Stimulated activated CD4-positive, alpha-beta T cell treated with anti-CD3 and anti-CD28 coated beads, TNF-alpha, amount 100 ng/mL, for 4 hours (primary cell): ENCODE measurements around the gene ARHGAP21.
"Not testable (repeated sequence)": the region's sequence is repeated elsewhere in the genome, so short reads cannot be mapped to it uniquely, and the experiment has no call there.

Experiments
- DNase-seq, 3 experiments: peaks; one replicate each; pipeline ENCODE4 v3.0.0-alpha.2; 2020; ENCODE audit warnings: low read depth in 3 of 3

The ARHGAP21 gene

GRCh38 chr10:24625778-24626177, 97.9 kb downstream of the ARHGAP21 start:
- DNase-seq = no peak

DNA sequence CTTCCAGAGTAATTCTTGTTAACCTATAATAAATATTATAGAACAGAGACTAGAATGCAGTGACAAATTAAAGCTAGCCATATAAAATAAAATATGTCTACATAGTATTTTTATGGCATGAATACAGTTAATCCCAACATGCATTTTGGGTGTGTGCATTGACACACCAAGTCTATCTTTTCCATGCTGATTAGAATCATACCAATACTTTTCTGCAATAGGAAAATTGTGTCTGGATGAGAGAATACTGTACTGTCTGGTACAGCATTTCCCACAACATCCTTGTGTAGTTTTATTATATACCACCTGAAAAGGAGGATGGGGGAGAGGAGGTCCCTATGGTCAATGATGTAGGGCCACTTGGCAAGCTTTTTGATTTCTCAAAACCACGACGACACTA, 100.3 kb downstream of the ARHGAP21 start:
- no peak for DNase-seq

- DNase-seq = no peak
These were observed 100.8 kb downstream of the ARHGAP21 start for GRCh38 chr10:24622781-24623301.

DNA sequence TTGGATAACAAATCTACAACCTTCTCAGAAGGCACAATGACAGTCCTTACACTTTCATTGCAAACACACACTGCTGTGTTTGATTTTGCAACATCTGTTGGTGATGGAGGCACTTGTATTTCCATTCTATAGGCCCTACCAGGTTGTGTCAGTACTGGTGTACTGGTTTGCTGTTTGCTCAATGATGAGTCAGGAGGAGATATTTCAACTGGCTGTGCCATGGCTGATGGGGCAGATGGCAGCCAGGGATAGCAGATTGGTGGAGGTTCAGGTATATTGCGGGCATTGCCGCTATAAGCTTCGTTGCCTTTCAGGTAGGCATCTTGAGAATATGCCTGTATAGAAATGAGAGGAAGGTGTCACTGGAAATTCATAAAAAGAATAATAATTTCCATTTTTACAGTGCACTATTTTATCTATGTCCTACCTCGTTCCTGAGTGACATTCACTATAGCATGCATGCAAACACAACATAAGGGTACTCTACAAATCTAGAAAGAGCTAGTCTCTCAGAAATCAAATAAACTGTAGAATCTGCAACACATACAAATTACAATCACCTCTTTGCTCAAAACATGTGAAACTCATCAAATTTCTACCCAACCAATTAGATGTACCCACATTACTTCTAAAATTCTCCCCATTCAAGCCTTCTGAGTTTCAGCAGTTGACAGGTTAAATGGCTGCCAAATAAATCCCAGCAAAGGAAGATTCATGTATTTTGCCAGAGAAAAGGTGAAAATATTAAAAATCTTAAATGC, 102.5 kb downstream of the ARHGAP21 start:
- not testable (repeated sequence) for DNase-seq

GRCh38 chr10:24619994-24620310, 103.7 kb downstream of the ARHGAP21 start:
- not testable (repeated sequence) for DNase-seq

DNA sequence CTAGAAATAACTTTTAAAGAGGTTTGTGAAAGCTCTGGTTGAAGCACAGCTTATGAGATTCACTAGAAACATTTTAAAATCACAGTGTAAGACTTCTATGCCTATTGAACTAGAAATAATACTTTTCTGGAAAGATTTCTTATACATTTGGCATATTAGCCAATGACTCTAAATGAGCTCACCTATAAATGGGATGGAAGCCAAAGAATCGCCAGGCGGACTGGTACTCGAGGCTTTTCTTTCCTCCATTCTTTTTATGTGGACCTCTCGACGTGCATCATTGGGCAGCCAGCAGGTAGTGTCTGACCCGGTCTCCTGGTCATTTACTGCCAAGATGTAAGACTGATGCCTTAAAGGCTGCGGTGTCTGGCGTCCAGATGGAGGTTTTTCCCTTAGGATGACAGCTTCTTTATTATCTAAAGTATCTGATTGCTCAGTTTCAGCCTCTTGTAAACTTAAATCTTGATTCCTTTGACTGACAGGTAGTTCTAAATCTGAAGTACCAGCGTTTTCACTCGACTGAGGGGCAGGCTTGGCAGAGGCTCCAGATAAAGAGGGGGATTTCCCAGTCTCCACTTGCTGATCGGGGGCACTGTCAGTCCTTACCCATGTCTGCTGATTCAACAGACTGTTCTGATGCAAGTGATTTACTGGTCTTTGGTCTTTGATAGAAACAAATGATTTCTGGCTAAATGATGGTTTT, 104.2 kb downstream of the ARHGAP21 start:
- not testable (repeated sequence) for DNase-seq

DNA sequence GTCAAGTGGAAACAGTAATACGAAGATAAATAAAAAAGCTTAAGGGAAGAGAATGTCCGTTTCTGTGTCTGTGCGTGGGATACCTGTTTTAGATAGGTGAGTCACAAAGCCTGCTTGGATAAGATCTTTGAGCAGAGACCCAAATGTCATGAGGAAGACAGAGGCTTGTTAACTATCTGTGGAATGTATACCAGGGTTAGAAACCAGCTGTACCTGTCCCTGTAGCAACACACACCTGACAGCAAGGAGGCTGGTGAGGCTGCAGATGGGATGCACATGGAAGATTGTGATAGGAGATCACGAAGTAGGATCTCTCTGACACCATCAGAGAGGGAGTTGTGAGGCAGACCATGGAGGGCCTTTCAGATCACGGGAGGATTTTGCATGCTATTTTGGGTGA, 105.3 kb downstream of the ARHGAP21 start:
- DNase-seq = no peak

GRCh38 chr10:24617771-24618396, 105.8 kb downstream of the ARHGAP21 start:
- DNase-seq = peak in 1 of 3 experiments; percentile 7

DNA sequence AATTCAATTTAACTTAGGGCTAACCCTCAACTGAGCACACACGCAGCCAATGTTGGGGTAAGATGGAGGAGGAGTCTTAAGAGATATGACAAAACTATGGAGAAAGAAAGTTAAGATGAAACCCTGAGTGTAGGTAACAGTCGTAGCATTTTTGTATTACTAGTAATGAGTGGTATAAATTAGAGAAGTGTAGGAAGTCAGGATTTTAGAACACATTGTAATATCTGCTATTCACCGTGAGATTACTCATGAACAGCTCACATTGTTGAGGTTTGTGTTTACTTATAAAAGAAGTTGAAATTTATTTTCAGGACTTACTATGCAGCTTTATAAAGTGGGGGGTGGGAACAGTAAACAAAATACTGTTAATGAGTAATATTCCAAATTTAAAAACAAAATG, 107.2 kb downstream of the ARHGAP21 start:
- no peak for DNase-seq

DNA sequence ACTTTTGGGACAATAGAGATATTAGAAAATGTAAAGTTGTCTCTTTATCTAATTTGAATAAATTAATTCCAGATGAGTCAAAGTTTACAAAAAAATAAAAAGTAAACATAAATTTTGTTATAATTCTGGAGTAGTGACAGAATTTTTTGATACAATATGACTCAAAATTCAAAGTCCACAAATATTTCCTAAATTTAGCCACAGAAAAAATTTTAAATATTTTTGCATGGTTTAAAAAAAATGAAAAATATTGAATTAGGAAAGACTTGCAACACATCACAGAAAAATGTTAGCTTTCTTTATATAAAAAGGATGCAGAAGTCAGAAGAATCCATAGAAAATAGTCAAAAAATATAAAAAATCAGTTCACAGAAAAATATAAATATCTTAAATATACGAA, 117.7 kb downstream of the ARHGAP21 start:
- DNase-seq = no peak

GRCh38 chr10:24605141-24605540, 118.5 kb downstream of the ARHGAP21 start:
- no peak for DNase-seq

DNA sequence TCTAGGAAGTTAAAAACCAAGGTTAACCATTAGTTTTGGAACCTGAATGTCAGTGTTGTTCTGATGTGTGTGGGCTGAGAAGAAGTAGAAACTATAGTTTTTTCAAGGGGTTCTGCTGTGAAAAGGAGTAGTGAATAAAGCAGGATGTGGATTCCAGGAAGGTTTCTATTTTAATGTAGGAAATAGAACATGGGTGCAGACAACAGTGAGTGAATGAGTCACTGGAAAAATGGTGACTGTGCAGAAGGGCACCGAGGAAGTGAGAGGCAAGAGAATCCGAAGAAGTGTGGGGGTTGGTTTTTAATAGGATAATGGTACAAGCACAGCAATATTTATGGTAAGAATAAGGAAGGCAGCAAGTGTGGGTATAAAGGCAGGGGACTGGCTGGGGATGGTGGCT, 120.4 kb downstream of the ARHGAP21 start:
- DNase-seq = no peak

GRCh38 chr10:24597961-24598360, 125.7 kb downstream of the ARHGAP21 start:
- DNase-seq = no peak

- no peak for DNase-seq
These were observed 126.3 kb downstream of the ARHGAP21 start for GRCh38 chr10:24597426-24597825.

DNA sequence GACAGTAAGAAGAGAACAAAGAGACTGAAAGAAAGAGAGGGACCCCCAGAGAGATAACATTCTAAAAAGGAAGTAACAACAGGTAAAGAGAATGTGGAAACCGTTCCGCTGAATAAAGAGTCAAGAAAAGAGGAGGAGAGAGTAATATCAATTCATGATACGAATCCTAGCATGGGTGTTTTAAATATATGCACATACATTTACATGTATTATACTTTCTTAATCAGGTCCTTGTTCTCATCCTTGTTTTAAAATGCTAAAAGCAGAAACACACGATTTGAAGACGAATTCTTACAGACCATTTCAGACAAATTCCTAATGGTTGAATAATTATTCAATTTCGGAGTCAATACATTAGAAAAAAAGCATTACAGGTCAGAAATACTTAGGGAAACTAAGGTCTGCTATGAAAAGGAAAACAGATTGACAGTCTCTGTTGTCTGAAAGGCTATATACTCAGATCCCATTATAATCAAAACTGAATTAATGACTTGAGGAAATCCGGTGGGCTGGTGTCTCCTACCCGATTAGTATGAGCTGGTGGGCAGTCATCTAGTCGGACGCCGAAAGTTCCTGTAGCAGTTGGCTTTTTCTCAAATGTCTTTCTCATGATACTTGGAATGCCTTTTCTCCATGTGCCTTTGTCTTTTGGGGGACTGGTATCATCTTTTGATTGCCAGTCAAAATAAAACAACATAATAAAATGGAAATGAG, 127.3 kb downstream of the ARHGAP21 start:
- DNase-seq = no peak

GRCh38 chr10:24590697-24591457, 132.8 kb downstream of the ARHGAP21 start:
- no peak for DNase-seq

GRCh38 chr10:24589265-24589664, 134.4 kb downstream of the ARHGAP21 start:
- DNase-seq = no peak

DNA sequence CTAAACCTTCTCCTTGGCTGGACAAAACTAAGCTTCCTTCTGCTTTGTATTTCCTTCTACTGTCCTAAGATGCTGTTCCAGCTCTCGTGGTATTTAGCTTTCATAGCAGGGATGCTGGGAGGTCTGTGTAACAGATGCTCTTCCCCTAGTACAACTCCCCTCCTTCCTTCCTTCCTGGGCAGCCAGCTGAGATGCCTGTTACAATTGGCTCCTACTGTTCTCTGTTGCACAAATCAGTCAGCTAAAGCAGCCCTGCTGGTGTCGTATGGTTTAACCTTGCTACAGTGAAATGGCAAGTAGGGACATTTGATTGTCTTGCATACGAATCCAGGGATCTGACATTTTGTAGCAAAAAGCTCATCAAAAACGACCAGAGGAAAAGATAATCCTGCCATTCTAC, 143.8 kb downstream of the ARHGAP21 start:
- DNase-seq = no peak

GRCh38 chr10:24579448-24579847, 144.2 kb downstream of the ARHGAP21 start:
- DNase-seq = no peak

- no peak for DNase-seq
These were observed 148.1 kb downstream of the ARHGAP21 start for GRCh38 chr10:24575481-24576002.

DNA sequence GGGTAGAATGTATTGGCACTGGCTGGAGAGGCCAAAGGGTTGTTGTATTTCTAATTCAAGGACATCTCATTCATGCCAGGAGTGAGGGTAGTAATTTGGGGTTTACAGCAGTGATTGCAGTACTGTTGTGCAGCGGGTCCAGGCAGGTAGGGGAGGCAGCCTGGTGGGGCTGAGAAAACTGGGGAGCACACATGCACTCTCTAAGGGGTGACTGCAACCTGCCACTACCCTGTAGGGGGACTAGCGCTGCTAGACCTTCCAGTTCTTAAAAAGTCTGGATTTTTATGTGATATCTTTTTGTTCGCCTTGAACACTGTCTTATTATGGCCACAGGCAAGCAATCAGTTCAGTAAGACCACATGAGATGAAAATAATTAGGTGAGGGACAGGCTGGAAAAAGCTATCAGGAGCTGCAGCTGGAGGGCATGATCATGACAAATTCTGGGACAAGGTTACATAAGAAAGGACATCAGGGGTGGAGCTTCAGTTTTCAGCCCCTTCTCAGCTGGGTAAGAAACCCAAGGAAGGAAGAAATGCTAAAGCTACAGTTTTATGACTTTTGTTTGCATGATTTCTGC, 149.0 kb downstream of the ARHGAP21 start:
- DNase-seq = no peak
